ENCODE results near the gene ZFAND6.

DNA sequence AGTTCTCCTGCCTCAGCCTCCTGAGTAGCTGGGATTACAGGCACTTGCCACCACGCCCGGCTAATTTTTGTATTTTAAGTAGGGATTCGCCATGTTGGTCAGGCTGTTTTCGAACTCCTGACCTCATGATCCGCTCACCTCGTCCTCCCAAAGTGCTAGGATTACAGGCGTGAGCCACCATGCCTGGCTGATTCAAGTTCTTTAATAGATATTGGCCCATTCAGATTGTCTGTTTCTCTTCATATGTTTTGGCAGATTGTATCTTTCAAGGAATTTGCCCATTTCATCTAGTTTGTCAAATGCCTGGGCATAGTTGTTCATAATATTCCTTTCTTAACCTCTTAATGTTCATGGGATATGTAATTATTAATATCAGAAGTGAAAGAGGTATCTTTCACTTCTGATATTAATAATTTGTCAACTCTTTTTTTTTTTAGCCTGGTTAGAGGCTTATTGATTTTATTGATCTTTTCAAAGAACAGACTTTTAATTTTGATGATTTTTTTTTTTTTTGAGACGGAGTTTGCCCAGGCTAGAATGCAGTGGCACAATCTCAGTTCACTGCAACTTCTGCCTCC is 40.2 kb upstream of the ZFAND6 start:
- no peak for TF ChIP-seq POLR2AphosphoS5 (IDR thresholded peaks at IDR 0.05; ENCODE audit: borderline replicate concordance, low read depth, low read length)
- TF ChIP-seq FOXP2 (optimal IDR thresholded peaks at IDR 0.05; ENCODE audit: control extremely low read depth, extremely low read length, insufficient read depth), result no peak

All from SK-N-MC (cell line).